ENCODE measurements around the gene TPCN2.
A peak's percentile ranks its signal among the peaks of the same experiment; 100 is the strongest.

Gene TPCN2

GRCh38 chr11:69113646-69114340 lies 65.1 kb downstream of the TPCN2 start:
- 92% methylated on average over 21 of the region's 22 CpGs for WGBS
- Histone ChIP-seq H3K4ac (ENCODE audit: low read depth in 1 of 2, low read length in 2 of 2) (no peak overlapping the region), H2BK15ac (ENCODE audit: low read depth, poor library complexity, severe bottlenecking) (no peak overlapping the region)

GRCh38 chr11:69114362-69114761 lies 65.6 kb downstream of the TPCN2 start:
- DNase-seq, result no peak
- H3K4me2 ChIP-seq (ENCODE audit: low read length, poor library complexity, severe bottlenecking), result no peak overlapping the region
- H2BK15ac ChIP-seq (ENCODE audit: low read depth, poor library complexity, severe bottlenecking), result no peak overlapping the region
- no peak overlapping the region for H3K27ac ChIP-seq (ENCODE audit: low read length, poor library complexity, severe bottlenecking)
- no peaks in the 10 kb centered on the region for H3K36me3 ChIP-seq (ENCODE audit: control insufficient read depth in 1 of 2, insufficient read depth in 2 of 2, low read depth in 1 of 2, low read length in 2 of 2)
- no peak overlapping the region for H3K18ac ChIP-seq (ENCODE audit: low read depth in 1 of 2, low read length in 2 of 2)
- no peak overlapping the region for H2AK5ac ChIP-seq (ENCODE audit: low read length, severe bottlenecking)
- H2AFZ ChIP-seq (ENCODE audit: low read depth, low read length), result no peak overlapping the region
- H3K27me3 ChIP-seq (ENCODE audit: control insufficient read depth in 1 of 2, insufficient read depth in 1 of 2, low read length in 2 of 2), result peaks cover 38 to 49% of the 10 kb centered on the region in 2 experiments
- H3K14ac ChIP-seq (ENCODE audit: low read length in 2 of 2), result no peak overlapping the region
- H3K79me1 ChIP-seq (replicated peaks; ENCODE audit: low read length, poor library complexity, severe bottlenecking), result no peaks in the 10 kb centered on the region
- WGBS, result 93% methylated on average over 6 of the region's 6 CpGs
- no peak overlapping the region for H3K23ac ChIP-seq (ENCODE audit: low read length in 2 of 2)
- H3K4ac ChIP-seq (ENCODE audit: low read depth in 1 of 2, low read length in 2 of 2), result no peak overlapping the region
- no peak overlapping the region for H2BK5ac ChIP-seq (ENCODE audit: low read depth, low read length, poor library complexity, severe bottlenecking)
- peaks cover 14% of the 10 kb centered on the region for H3K4me1 ChIP-seq (ENCODE audit: control insufficient read depth, insufficient read depth, low read depth, low read length)
- no peak overlapping the region for H2BK12ac ChIP-seq (ENCODE audit: low read length in 2 of 2)
- H3K9ac ChIP-seq (ENCODE audit: low read length), result no peak overlapping the region
- H3K9me3 ChIP-seq (ENCODE audit: control insufficient read depth, low read length), result peaks cover 15% of the 10 kb centered on the region
- H2BK120ac ChIP-seq (ENCODE audit: low read depth, low read length), result no peak overlapping the region
- H4K8ac ChIP-seq (ENCODE audit: low read length), result no peak overlapping the region
- no peak overlapping the region for H3K4me3 ChIP-seq (ENCODE audit: insufficient read depth in 1 of 2, low read depth in 1 of 2, low read length in 2 of 2)
- no peak overlapping the region for H4K91ac ChIP-seq (ENCODE audit: low read length)

More at GRCh38 chr11:69113646-69114340, 65.1 kb downstream of the TPCN2 start:
- Histone ChIP-seq H3K14ac (ENCODE audit: low read length in 2 of 2) (no peak overlapping the region), H2BK12ac (ENCODE audit: low read length in 2 of 2) (no peak overlapping the region), H3K9me3 (ENCODE audit: control insufficient read depth, low read length) (peaks cover 11% of the 10 kb centered on the region), H3K9ac (ENCODE audit: low read length) (no peak overlapping the region), H3K79me1 (replicated peaks; ENCODE audit: low read length, poor library complexity, severe bottlenecking) (no peaks in the 10 kb centered on the region), H3K4me2 (ENCODE audit: low read length, poor library complexity, severe bottlenecking) (no peak overlapping the region), H3K36me3 (ENCODE audit: control insufficient read depth in 1 of 2, insufficient read depth in 2 of 2, low read depth in 1 of 2, low read length in 2 of 2) (no peaks in the 10 kb centered on the region), H3K4me3 (ENCODE audit: insufficient read depth in 1 of 2, low read depth in 1 of 2, low read length in 2 of 2) (peak overlapping the region in 1 of 2 experiments; percentile 7), H3K4me1 (ENCODE audit: control insufficient read depth, insufficient read depth, low read depth, low read length) (peaks cover 14% of the 10 kb centered on the region), H2BK120ac (ENCODE audit: low read depth, low read length) (no peak overlapping the region), H4K91ac (ENCODE audit: low read length) (no peak overlapping the region), H3K27me3 (ENCODE audit: control insufficient read depth in 1 of 2, insufficient read depth in 1 of 2, low read length in 2 of 2) (peaks cover 38 to 53% of the 10 kb centered on the region in 2 experiments), H2AFZ (ENCODE audit: low read depth, low read length) (no peak overlapping the region), H2BK5ac (ENCODE audit: low read depth, low read length, poor library complexity, severe bottlenecking) (no peak overlapping the region), H3K27ac (ENCODE audit: low read length, poor library complexity, severe bottlenecking) (no peak overlapping the region), H3K18ac (ENCODE audit: low read depth in 1 of 2, low read length in 2 of 2) (no peak overlapping the region), H3K23ac (ENCODE audit: low read length in 2 of 2) (no peak overlapping the region), H2AK5ac (ENCODE audit: low read length, severe bottlenecking) (no peak overlapping the region), H4K8ac (ENCODE audit: low read length) (no peak overlapping the region)
- DNase-seq, result no peak

DNA sequence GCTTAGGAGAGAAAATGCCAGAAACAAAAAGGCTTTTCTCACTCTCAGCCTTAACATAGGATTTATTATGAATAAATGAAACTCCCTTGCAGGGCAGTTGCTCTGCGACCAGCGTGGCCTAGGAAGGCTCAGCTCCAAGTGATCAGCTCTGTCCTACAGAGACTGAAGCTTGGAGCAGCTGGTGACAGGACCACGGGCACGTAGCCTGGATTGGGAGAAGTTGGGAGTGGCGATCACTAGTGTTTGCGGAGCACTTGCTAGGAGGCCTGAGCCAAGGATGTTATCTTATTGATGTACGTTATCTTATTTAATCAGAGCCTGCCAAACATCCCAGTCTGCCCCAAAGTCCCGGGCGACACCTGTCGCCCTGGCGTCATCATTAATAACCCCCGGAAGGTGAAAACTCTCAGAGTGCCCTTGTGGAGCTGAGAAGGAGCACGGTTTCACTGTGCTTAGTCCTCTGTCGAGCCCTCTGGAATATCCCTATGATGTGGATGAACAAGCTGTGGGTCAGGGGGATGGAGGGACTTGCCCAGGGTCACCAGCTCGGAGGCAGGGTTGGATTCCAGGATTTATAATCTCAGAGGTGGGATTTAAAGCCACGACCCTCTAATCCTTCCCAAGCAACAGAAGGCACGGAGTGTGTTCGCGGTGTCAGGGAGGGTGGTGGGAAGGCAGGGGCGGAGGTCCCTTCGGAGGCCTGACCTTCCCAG lies 66.2 kb downstream of the TPCN2 start:
- no peak overlapping the region for H3K9ac ChIP-seq (ENCODE audit: low read length)
- no peak overlapping the region for H3K14ac ChIP-seq (ENCODE audit: low read length in 2 of 2)
- no peak overlapping the region for H3K4ac ChIP-seq (ENCODE audit: low read depth in 1 of 2, low read length in 2 of 2)
- no peak overlapping the region for H2BK15ac ChIP-seq (ENCODE audit: low read depth, poor library complexity, severe bottlenecking)
- peaks cover 38 to 43% of the 10 kb centered on the region in 2 experiments for H3K27me3 ChIP-seq (ENCODE audit: control insufficient read depth in 1 of 2, insufficient read depth in 1 of 2, low read length in 2 of 2)
- H2AFZ ChIP-seq (ENCODE audit: low read depth, low read length), result no peak overlapping the region
- no peak overlapping the region for H2BK5ac ChIP-seq (ENCODE audit: low read depth, low read length, poor library complexity, severe bottlenecking)
- H3K27ac ChIP-seq (ENCODE audit: low read length, poor library complexity, severe bottlenecking), result no peak overlapping the region
- no peak overlapping the region for H2BK120ac ChIP-seq (ENCODE audit: low read depth, low read length)
- no peak overlapping the region for H3K4me2 ChIP-seq (ENCODE audit: low read length, poor library complexity, severe bottlenecking)
- no peak for DNase-seq
- peaks cover 14% of the 10 kb centered on the region for H3K4me1 ChIP-seq (ENCODE audit: control insufficient read depth, insufficient read depth, low read depth, low read length)
- no peak overlapping the region for H3K23ac ChIP-seq (ENCODE audit: low read length in 2 of 2)
- H4K8ac ChIP-seq (ENCODE audit: low read length), result no peak overlapping the region
- H3K18ac ChIP-seq (ENCODE audit: low read depth in 1 of 2, low read length in 2 of 2), result no peak overlapping the region
- H3K79me1 ChIP-seq (replicated peaks; ENCODE audit: low read length, poor library complexity, severe bottlenecking), result no peaks in the 10 kb centered on the region
- 88% methylated on average over 21 of the region's 21 CpGs for WGBS
- H2BK12ac ChIP-seq (ENCODE audit: low read length in 2 of 2), result no peak overlapping the region
- H3K9me3 ChIP-seq (ENCODE audit: control insufficient read depth, low read length), result peaks cover 19% of the 10 kb centered on the region
- H2AK5ac ChIP-seq (ENCODE audit: low read length, severe bottlenecking), result no peak overlapping the region
- H3K4me3 ChIP-seq (ENCODE audit: insufficient read depth in 1 of 2, low read depth in 1 of 2, low read length in 2 of 2), result no peak overlapping the region
- H3K36me3 ChIP-seq (ENCODE audit: control insufficient read depth in 1 of 2, insufficient read depth in 2 of 2, low read depth in 1 of 2, low read length in 2 of 2), result no peaks in the 10 kb centered on the region
- no peak overlapping the region for H4K91ac ChIP-seq (ENCODE audit: low read length)
